ENCODE results near the gene SLC27A1.
A peak's percentile ranks its signal among the peaks of the same experiment; 100 is the strongest.
"Not testable (repeated sequence)": the region's sequence is repeated elsewhere in the genome, so short reads cannot be mapped to it uniquely, and the experiment has no call there.

The SLC27A1 gene

DNA sequence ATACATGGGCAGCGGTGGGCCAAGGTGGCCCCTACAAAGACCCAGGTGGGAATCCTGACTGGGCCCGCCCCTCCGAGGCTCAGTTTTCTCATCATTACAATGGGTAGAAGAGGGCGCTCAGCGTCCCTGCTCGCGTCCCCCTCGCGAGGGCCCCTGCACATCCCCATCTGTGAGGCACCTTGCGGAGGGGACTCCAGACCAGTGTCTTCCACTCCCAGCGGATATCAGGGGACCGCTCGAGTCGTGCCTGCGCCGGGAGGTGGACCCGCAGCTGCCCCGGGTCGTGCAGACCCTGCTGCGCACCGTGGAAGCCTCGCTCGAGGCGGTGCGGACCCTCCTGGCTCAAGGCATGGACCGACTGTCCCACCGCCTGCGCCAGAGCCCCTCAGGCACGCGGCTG is 69.8 kb downstream of the SLC27A1 start:
- DNase-seq: no peak

DNA sequence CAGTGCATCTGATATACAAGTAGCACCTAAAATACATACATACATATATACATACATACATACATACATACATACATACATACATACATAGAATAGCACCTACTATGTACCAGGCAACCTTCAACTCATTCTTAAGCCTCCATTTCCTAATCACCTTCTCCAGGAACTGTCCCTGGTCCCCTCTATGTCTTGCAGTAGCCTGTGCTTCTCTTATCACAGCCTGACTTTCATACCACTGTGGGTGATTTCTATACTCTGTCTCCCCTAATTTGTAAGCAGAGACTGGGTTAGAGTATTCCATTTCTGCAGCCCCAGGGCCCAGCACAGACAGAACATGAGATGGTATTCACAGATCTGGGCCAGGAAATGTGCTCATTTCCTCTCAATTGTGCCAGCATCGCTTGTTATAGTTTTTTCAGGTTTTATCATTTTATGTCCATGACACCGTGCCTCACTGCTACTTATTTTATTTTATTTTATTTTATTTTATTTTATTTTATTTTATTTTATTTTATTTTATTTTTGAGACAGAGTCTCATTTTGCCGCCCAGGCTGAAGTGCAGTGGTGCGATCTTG is 70.9 kb downstream of the SLC27A1 start:
- no peak for DNase-seq

DNA sequence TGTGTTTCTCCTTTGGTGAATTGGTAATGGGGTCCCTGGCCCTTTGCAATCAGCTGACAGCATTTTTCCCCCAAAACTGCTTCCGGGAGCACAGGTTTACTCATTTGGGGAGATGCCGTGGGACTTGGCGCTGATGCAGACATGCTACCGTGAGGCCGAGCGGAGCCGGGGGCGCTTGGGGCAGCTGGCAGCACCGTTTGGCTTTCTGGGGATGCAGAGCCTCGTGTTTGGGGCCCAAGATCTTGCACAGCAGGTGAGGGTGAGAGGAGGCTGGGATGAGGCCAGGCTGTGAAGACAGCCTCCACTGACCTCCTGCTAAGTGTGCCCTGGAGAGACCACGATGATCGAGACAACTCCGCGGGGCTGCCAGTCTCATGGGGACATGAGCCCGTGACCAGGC is 71.7 kb downstream of the SLC27A1 start:
- no peak for DNase-seq

DNA sequence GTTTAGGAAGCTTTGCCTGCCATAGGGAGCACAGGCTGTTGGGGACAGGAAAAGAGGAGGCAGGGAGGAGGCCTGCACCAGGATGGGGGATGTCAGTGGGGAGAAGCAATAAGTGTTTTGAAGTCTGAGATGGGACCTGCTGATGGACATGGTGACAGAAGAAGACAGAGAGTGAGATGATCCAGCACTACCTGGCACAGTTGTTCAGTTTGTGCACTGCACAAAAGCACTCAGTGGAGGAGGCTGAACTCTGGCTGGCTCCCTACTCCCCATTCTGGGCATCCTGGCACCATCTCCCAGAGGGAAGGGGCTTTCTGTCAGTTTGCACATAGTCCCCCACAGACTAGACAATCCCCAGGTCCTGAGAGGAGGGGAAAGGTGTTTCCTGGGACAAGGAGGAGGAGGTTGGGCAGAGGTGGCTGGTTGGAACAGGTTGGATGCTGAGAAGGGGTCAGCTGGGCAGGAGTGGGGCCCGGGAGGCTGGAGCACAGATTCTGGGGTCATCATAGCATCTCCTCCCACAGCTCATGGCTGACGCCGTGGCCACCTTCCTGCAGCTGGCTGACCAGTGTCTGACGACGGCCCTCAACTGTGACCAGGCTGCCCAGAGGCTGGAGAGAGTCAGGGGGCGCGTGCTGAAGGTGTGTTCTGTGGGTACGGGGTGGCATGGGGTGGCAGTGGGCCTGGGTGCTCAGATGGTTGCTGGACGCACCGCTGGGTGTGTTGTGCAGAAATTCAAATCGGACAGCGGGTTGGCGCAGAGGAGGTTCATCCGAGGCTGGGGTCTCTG is 72.7 kb downstream of the SLC27A1 start:
- no peak for DNase-seq

DNA sequence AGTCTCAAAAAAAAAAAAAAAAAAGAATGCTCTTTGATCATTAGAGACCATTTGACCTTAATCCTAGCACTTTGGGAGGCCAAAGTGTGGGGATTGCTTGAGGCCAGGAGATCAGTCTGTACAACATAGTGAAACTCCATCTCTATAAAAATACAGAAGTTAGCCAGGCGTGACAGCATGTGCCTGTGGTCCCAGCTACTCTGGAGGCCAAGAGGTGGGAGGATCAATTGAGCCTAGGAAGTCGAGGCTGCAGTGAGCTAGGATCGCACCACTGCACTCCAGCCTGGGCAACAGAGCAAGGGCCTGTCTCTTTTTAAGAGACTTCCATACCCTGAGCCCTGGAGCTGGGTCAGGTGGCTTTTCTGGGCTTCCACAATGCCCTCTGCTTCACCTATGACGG is 73.7 kb downstream of the SLC27A1 start:
- DNase-seq: peak; percentile 70

DNA sequence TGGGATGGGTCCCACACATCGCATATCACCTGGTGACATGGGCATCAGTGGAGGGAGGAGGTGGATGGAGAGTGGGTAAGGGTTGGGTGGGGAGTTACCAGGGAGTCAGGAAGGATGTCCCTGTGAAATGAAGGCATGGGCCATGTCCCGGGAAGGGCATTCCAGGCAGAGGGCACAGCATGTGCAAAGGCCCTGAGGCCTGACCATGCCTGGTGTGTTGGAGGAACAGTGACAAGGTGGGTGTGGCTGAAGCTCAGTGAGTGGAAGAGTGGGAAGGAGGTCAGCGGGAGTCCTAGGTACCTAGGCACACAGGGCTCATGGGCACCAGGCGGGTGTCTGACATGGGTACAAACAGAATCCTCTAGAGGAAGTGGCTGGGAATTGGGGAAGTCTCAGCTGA is 74.1 kb downstream of the SLC27A1 start:
- DNase-seq: no peak

DNA sequence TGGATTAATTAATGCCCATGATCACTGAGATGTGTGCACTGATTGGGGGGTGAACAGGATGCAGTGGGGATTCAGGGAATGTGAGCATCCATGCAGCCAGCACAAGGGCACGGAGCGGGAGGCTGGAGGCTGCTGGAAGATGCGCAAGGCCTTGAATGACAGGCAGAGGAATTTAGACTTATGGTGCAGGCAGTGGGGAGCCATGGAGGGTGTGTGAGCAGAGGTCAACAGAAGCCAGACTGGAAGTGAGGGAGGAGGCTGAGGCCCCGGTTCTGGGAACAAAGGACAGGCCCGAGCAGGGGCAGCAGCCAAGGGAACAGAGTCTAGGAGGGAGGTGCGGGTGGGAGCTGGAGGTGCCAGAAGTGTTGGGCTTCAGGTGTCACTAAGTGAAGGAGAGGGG is 77.8 kb downstream of the SLC27A1 start:
- DNase-seq: no peak

DNA sequence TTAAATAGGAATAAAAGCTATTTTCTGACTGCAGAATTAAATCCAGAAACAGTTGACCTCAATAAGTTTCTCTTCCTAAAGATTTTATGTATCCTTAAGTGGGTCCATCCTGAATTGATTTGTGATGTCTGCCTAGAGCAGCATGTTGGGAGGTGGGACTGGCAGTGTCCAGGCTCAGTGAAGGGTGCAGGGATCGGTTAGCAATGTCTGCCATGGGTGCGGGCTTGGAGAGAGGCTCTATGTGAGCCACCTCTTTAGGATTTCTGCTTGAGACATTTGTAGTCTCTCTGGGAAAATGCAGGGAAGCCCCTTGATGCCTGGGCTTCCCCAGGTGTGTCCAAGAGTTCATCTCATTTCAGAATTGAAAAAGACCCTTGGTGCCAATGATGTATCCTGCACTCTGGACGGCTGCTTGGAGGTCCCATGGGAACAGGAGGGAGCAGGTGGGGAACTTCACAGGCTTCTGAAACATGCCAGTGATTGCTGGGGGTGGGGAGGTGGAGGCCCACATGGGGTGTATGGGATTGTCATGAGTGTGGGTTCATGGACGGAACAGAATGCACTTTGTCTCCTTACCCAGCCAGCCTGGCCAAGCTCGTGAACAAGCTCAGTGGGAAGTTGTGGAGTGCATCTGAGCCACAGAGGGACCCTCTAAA is 78.9 kb downstream of the SLC27A1 start:
- no peak for DNase-seq

DNA sequence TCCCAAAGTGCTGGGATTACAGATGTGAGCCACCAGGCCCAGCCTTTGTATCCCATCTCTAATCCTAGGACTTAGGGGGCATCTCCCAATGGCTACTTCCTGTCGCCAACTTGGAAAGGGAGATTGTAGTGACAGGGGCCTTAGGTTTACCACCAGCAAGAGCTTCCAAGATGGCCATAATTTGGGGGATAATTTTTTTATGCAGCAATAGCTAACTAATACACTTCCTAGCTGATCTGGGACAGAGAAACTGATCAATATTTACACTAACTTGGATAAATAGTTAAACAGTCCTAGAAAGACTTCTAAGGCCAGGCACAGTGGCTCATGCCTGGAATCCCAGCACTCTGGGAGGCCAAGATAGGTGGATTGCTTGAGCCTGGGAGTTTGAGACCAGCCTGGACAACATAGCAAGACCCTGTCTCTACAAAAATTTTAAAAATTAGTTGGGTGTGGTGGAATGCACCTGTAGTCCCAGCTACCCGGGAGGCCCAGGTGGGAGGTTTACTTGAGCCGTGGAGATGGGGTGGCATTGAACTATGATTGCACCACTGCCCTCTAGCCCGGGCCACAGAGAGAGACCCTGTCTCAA is 79.8 kb downstream of the SLC27A1 start:
- no peak for DNase-seq

DNA sequence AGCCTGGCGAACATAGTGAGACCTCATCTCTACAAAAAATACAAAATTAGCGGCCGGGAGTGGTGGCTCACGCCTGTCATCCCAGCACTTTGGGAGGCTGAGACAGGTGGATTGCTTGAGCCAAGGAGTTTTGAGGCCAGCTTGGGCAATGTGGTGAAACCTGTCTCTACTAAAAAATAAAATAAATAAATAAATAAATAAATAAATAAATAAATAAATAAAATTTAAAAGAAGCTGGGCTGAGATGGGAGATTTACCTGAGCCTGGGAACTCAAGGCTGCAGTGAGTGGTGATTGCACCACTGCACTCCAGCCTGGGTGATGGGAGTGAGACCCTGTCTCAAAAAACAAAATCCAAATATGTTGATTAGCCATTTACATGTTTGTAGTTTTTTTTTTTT is 82.4 kb downstream of the SLC27A1 start:
- DNase-seq: not testable (repeated sequence)

DNA sequence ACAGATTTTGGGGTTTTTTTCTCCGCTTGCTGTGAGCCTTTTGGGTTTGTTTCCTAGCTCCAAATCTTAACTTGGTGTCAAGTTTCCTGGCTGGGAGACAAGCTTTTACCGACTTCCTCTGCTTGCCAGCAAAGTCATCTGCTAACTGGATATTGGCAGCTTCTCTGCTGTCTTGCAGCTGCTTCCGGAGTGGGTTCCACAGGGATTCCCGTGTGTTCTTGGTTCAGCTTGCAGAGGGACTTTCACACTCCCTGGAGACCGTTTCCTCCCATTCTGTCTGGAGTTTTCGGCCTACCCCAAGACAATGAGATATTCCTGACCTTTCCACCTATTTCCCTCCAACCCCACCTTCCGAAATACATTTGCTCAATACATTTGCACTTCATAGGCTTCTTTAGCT is 82.9 kb downstream of the SLC27A1 start:
- peak; percentile 42 for DNase-seq

DNA sequence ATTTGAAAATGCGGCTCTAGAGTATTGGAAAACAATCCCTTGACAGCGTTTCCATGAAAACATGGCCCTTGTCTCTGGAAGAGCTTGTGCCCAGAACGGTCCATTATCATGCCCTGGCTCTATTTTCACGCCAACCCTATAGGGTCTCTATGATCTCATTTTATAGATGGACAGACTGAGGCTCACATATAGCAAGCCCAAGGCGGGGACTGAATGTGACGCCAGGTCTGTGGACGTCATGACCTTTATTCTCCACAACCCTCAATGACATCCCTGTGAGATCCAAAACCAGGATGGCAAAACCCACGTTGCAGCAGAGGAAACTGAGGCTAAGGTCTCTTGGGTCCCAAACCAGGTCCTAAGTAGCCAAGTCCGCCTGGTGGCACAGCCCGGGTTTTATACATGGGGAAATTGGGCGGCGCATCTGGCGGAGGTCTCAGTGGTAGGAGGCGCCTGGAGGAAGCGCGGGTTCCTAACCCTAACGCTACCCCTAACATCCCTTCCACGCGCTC is 84.7 kb downstream of the SLC27A1 start:
- DNase-seq: no peak

DNA sequence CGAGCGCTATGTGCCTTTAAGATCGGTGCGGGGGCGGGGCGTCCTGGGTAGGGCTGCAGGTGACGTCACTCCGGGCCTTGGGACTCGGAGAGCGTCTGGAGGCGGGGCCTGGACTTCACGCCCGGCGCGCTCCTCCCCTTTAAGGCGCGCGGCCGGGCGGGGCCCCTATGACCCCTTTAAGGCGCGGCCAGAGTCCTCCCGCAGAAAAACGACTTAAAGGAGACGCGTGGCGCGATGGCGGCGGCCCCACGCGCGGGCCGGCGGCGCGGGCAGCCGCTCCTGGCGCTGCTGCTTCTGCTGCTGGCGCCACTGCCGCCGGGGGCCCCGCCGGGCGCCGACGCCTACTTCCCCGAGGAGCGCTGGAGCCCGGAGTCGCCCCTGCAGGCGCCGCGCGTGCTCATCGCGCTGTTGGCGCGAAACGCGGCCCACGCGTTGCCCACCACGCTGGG is 85.2 kb downstream of the SLC27A1 start, which contains the start of gene COLGALT1:
Gene COLGALT1 (plus strand): TSS at position 170 of the 449 bp plus-strand sequence. CDS start 65 bp downstream, at position 235.
- DNase-seq: peak; percentile 100
